NT2/D1 (cell line): ENCODE results near the gene GSE1.

ENCODE experiments used
- SUZ12 ChIP-seq: IDR thresholded peaks from 2 replicates; pipeline ENCODE4 v1.6.1; 2011; ENCODE audit not compliant: insufficient read length, insufficient read depth; ENCODE audit errors: extremely low read depth
- YY1 ChIP-seq: IDR thresholded peaks from 2 replicates; pipeline ENCODE4 v1.6.1; 2011; ENCODE audit not compliant: insufficient read length, insufficient read depth
- ZNF274 ChIP-seq: IDR thresholded peaks from 2 replicates; pipeline ENCODE4 v1.6.1; 2011; ENCODE audit warnings: mild to moderate bottlenecking, low read depth, low read length

- TF ChIP-seq ZNF274: no peak
- TF ChIP-seq YY1: no peak
- no peak for TF ChIP-seq SUZ12
Observed at GRCh38 chr16:85590506-85590832, 22.7 kb upstream of the GSE1 start.
